GM19438 (cell line): Measurements from ENCODE around the gene SLC45A2.
"Not testable (repeated sequence)": the region's sequence is repeated elsewhere in the genome, so short reads cannot be mapped to it uniquely, and the experiment has no call there.

Experiments
- ATAC-seq: cut with Tn5 transposase; IDR thresholded peaks from one replicate; pipeline ENCODE4 v1.9.1; 2021; ENCODE audit warnings: low read depth; ENCODE audit not compliant: unreplicated experiment

SLC45A2 gene

GRCh38 chr5:33931136-33931535 lies 53.4 kb downstream of the SLC45A2 start:
- ATAC-seq, result no peak

- ATAC-seq, result no peak
Measured at GRCh38 chr5:33929925-33930690, 54.4 kb downstream of the SLC45A2 start.

GRCh38 chr5:33928283-33928682 lies 56.2 kb downstream of the SLC45A2 start:
- ATAC-seq, result no peak

DNA sequence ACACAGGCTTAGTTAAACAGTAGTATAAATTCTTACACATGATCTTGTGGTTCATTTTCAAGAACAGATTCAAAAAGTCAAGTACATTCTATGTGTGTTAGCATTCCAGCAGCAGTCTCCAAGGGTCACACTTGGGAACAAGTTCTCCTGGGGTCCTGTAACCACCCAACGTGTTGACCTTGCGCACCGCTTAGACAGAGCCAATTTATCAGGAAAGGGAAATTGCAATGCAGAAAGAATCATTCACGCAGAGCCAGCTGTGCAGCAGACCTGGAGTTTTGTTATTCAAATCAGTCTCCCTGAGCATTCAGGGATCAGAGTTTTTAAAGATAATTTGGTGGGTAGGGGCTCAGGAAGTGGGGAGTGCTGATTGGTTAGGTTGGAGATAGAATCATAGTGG lies 56.8 kb downstream of the SLC45A2 start:
- ATAC-seq, result no peak

DNA sequence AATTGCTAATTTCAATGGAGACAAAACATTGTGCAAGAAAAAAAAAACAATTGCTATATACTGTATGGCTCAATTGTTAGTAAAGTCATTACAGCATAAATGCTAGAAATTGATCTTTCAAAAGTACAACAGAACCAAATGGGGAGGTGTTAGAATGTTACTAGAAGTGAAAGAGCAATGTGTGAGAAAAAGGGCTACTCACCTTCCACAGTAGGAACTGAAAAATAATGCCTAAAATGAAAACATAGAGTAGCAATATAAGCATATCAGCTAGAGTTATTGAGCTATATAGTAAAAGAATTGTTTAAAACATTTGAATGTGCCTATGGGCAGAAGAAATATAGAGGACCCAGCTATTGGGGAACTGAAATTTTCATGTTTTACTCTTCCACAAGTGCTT lies 59.2 kb downstream of the SLC45A2 start:
- no peak for ATAC-seq

DNA sequence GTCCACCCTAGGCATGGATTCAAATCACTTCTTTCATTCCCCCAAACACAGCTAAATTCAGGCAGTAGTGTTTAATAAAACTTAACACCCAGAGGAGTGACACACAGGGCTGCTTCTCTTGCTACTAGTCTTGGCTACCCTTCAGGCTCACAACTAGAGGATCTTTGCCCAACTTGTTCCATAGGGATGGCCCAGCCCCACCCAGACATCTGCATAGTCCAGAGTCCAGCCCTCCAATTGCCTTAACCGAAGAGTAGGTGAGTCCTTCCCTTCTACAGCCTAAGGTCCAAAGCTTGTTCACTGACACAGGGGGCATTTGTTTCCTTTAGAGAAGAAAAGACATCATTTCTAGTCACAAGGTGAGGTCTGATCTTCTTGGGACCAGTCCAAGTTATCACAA lies 63.5 kb downstream of the SLC45A2 start:
- ATAC-seq, result no peak

DNA sequence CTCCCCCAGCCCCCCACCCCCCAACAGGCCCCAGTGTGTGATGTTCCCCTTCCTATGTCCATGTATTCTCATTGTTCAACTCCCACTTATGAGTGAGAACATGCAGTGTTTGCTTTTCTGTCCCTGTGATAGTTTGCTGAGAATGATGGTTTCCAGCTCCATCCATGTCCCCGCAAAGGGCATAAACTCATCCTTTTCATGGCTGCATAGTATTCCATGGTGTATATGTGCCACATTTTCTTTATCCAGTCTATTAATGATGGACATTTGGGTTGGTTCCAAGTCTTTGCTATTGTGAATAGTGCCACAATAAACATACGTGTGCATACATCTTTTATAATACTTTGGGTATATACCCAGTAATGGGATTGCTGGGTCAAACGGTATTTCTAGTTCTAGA lies 69.6 kb downstream of the SLC45A2 start:
- not testable (repeated sequence) for ATAC-seq

- not testable (repeated sequence) for ATAC-seq
Measured at GRCh38 chr5:33906248-33906647, 78.2 kb downstream of the SLC45A2 start.

DNA sequence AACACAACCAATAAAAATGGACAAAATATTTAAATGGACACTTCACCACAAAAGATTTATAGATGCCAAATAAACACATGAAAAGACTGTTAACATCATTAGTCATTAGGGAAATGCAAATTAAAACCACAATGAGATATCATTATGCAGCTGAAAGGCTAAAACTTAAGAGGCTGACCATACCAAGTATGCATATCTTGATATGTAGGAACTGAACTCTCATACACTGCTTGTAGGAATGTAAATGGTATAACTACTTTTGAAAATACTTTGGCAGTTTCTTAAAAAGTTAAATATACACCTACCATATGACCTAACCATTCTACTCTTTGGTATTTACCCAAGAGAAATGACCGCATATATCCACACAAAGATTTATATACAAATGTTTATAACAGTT lies 79.1 kb downstream of the SLC45A2 start:
- no peak for ATAC-seq

DNA sequence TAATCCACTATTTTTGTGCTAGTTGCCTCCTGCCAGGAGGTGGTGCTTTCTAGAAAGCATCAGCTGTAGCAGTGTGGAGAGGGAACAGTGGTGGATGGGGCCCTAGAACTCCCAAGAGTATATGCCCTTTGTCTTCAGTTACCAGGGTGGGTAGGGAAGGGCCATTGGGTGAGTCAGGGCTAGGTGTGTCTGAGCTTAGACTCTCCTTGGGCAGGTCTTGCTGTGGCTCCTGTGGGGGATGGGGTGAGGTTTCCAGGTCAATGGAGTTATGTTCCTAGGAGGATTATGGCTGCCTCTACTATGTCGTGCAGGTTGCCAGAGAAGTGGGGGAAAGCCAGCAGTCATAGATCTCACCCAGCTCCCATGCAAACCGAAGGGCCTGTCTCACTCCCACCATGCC lies 81.4 kb downstream of the SLC45A2 start:
- ATAC-seq, result no peak

GRCh38 chr5:33901156-33901555 lies 83.3 kb downstream of the SLC45A2 start:
- no peak for ATAC-seq
